ENCODE measurements around the gene GALNT13. TPM values are rescaled to one million over a fixed set of nuclear protein-coding genes. Genes with fewer than 3 reads are reported as not detected.

Gene GALNT13
- total RNA-seq, 1 donor = 1.7 TPM

GRCh38 chr2:153939124-153939796 lies 67.5 kb downstream of the GALNT13 start:
- no peak overlapping the region for H3K4me3 ChIP-seq (ENCODE audit: low read depth, low read length)
- no peak for DNase-seq (ENCODE audit: low read depth)
- TF ChIP-seq, protein P1, sequence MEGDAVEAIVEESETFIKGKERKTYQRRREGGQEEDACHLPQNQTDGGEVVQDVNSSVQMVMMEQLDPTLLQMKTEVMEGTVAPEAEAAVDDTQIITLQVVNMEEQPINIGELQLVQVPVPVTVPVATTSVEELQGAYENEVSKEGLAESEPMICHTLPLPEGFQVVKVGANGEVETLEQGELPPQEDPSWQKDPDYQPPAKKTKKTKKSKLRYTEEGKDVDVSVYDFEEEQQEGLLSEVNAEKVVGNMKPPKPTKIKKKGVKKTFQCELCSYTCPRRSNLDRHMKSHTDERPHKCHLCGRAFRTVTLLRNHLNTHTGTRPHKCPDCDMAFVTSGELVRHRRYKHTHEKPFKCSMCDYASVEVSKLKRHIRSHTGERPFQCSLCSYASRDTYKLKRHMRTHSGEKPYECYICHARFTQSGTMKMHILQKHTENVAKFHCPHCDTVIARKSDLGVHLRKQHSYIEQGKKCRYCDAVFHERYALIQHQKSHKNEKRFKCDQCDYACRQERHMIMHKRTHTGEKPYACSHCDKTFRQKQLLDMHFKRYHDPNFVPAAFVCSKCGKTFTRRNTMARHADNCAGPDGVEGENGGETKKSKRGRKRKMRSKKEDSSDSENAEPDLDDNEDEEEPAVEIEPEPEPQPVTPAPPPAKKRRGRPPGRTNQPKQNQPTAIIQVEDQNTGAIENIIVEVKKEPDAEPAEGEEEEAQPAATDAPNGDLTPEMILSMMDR (IDR thresholded peaks at IDR 0.05; ENCODE audit: insufficient read depth, low read depth, low read length) = no peak

DNA sequence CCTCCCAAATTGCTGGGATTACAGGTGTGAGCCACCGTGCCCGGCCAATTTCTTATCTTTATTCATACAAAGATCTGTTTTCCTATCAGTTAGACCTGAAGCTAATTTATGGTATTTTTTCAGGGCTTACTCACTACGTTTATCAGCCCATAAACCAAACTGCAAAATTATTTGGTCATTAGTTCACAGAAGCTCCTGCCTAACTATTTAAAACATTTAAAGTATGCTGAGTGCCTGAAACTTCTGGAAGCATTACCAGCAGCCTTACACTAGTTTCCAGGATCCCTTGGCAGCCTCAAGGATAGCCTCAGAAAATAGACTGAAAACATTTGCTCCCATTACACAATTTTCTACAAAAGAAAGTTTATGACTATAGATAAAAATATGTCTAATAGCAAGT lies 68.8 kb downstream of the GALNT13 start:
- TF ChIP-seq, protein P1 (IDR thresholded peaks at IDR 0.05; ENCODE audit: insufficient read depth, low read depth, low read length) = no peak
- no peak overlapping the region for H3K4me3 ChIP-seq (ENCODE audit: low read depth, low read length)
- DNase-seq (ENCODE audit: low read depth) = peak; percentile 54

GRCh38 chr2:153944800-153945199 lies 73.1 kb downstream of the GALNT13 start:
- no peak overlapping the region for H3K4me3 ChIP-seq (ENCODE audit: low read depth, low read length)
- TF ChIP-seq, protein P1 (IDR thresholded peaks at IDR 0.05; ENCODE audit: insufficient read depth, low read depth, low read length) = no peak
- DNase-seq (ENCODE audit: low read depth) = no peak

DNA sequence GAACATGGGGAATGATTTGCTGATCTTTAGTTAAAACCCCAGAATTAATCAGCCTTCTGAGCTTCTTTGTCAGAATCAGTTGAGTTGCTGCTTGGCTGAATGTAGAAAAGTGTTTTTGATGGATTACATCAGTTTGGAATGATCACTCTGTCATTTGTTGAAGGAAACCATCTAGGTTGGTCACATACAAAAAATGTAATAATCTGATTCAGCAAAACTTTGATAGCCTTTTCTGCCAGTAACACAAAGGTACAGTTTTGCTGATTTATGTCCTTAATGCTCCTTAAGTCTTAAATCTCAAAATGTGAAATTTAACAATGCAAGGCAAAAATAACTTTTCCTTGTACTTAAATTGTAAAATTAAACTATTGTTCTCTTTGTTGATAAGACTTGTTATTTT lies 74.3 kb downstream of the GALNT13 start:
- TF ChIP-seq, protein P1 (IDR thresholded peaks at IDR 0.05; ENCODE audit: insufficient read depth, low read depth, low read length) = no peak
- no peak overlapping the region for H3K4me3 ChIP-seq (ENCODE audit: low read depth, low read length)
- DNase-seq (ENCODE audit: low read depth) = no peak

- TF ChIP-seq, protein P1 (IDR thresholded peaks at IDR 0.05; ENCODE audit: insufficient read depth, low read depth, low read length) = no peak
- peak; percentile 43 for DNase-seq (ENCODE audit: low read depth)
- H3K4me3 ChIP-seq (ENCODE audit: low read depth, low read length) = no peak overlapping the region
These were observed 82.0 kb downstream of the GALNT13 start for GRCh38 chr2:153953761-153954160.

GRCh38 chr2:153963256-153963655 lies 91.5 kb downstream of the GALNT13 start:
- TF ChIP-seq, protein P1 (IDR thresholded peaks at IDR 0.05; ENCODE audit: insufficient read depth, low read depth, low read length) = no peak

More at GRCh38 chr2:153963256-153963655, 91.5 kb downstream of the GALNT13 start:
- DNase-seq (ENCODE audit: low read depth) = peak; percentile 13
- no peak overlapping the region for H3K4me3 ChIP-seq (ENCODE audit: low read depth, low read length)
